ENCODE measurements around the gene SEC16A. TPM values are rescaled to one million over a fixed set of nuclear protein-coding genes. Genes with fewer than 3 reads are reported as not detected.

SEC16A gene
- total and polyA plus RNA-seq, 2 donors from 2014 or later, result 37.0 to 67.1 TPM

DNA sequence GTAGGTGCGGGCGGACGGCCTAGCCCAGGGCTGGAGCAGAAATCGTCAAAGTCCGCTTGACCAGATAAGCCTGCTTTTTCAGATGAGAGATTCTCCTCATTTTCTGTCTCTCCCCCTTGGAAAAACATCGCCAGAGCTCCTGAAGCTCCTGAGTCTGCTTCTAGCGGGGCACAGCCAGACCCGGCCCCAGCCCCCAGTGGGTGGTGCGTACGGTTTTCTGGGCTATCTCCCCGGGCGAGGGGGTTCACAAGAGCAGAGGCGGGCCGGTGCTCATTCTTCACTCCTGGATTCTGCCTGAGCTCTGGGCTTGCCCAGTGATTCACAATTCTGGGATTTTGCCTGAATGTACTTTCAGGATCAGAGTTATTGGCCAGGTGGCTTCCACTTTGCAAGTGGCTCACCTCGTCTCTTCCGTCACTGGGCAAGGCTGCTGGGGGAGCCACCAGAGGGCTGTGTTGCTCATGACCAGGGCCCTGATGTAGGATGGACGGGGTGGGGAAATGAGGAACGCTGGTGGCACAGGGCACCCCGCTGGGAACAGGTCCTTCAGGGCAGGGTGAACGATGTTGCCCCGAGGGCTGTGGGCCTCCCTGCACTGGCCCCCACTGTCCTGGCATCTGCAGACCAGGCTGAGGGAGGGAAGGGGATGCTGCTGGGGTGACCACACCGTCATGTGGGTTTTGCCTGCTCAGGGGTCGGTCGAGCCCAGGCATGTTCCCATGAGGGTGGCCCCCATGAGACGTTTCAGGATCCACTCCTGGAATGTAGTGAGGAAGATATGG lies 6.3 kb downstream of the SEC16A start:
- DNase-seq (no peak), FAIRE-seq (no peak)
- H3K9ac ChIP-seq (ENCODE audit: low read length in 3 of 3), result no peak overlapping the region
- no peak overlapping the region for H3K27ac ChIP-seq (ENCODE audit: low read depth in 2 of 2, low read length in 2 of 2)
- TF ChIP-seq, protein P1, sequence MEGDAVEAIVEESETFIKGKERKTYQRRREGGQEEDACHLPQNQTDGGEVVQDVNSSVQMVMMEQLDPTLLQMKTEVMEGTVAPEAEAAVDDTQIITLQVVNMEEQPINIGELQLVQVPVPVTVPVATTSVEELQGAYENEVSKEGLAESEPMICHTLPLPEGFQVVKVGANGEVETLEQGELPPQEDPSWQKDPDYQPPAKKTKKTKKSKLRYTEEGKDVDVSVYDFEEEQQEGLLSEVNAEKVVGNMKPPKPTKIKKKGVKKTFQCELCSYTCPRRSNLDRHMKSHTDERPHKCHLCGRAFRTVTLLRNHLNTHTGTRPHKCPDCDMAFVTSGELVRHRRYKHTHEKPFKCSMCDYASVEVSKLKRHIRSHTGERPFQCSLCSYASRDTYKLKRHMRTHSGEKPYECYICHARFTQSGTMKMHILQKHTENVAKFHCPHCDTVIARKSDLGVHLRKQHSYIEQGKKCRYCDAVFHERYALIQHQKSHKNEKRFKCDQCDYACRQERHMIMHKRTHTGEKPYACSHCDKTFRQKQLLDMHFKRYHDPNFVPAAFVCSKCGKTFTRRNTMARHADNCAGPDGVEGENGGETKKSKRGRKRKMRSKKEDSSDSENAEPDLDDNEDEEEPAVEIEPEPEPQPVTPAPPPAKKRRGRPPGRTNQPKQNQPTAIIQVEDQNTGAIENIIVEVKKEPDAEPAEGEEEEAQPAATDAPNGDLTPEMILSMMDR (IDR thresholded peaks at IDR 0.05; ENCODE audit: borderline replicate concordance, extremely low read depth, insufficient read depth), result no peak
- intact Hi-C loops (cut with DNase I), result no loop called here
- no peaks in the 10 kb centered on the region for H3K9me3 ChIP-seq (ENCODE audit: control insufficient read depth in 2 of 3, insufficient read depth in 1 of 3, low read length in 3 of 3)
- H3K4me3 ChIP-seq (ENCODE audit: low read length in 3 of 3), result no peak overlapping the region
- H3K4me1 ChIP-seq (ENCODE audit: control insufficient read depth in 2 of 3, insufficient read depth in 2 of 3, low read depth in 1 of 3, low read length in 3 of 3), result peaks cover 0 to 6% (median 3%) of the 10 kb centered on the region in 3 donors
- peaks cover 2 to 49% (median 37%) of the 10 kb centered on the region in 3 donors for H3K36me3 ChIP-seq (ENCODE audit: control insufficient read depth in 2 of 3, insufficient read depth in 3 of 3, low read length in 3 of 3)
- no peaks in the 10 kb centered on the region for H3K27me3 ChIP-seq (ENCODE audit: control insufficient read depth, insufficient read depth, low read length)

DNA sequence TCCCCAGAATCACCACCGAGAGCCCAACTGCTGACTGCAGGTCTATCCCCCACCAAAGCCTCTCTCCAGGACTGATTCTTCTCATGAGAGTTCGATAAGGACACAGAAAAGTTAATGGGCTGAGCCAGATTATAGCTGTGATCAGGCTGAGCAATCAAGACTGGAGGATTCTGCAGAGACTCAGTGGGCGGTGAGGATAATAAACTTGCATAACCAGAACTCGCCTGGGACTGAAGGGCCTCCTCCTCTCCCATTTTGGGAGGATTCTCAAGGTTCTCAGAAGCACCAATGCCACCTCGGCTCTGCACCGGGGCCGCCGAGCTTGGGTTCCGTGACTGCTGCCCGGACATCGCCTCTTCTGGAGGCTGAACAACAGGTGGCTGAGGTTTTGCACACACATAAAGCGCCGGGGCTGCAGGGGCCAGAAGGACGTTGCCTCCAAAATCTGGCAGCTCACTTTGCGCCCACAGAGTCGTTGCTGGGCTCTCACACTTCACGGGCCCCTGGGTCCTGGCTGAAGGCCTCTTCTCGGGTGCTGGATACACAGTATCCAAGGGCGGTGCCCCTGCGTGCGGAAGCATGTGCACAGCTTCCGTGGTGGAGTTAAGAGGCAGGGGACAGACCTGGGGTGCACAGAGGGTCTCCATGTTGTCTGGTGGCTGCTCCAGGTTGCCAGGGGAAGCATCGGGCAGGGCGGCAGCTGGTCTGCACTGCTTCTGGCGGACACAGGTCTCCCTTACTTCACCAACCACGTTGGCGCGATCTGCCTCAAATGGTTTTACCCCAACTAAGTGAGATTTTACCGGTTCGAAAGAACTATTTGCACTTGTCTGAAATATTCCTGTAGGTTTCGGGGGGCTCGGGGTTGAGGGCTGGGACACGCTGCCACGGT lies 7.6 kb downstream of the SEC16A start:
- no peak for FAIRE-seq
- peaks cover 2 to 61% (median 40%) of the 10 kb centered on the region in 3 donors for H3K36me3 ChIP-seq (ENCODE audit: control insufficient read depth in 2 of 3, insufficient read depth in 3 of 3, low read length in 3 of 3)

DNA sequence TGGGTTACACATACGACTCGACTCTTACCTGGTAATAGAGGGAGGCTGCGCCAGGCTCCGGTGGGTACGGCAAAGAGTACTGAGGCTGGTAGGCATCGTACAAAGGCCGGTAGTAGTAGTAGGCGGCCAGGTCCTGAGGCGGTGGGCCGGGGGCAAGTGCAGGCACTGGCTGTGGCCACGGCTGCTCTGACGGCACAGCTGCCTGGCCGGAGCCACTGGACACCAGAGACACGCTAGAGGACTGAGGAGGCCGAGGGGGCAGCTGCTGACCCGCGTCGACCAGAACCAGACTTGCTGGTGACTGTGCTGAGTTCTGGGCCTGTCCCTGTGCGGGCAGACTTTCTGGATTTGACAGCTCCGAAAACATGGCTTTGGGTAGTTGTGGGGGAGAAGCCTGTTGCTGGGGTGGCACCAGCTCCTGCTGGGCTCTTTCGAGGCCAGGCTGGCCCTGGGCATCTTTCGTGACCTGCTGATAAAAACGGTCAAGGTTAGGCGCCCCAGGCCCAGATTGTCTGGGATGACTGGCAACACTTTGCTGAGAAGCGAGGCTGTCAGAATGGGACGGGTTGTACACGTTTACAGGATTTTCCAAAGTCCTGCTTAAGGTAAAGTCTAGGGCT lies 8.7 kb downstream of the SEC16A start:
- H3K4me1 ChIP-seq (ENCODE audit: control insufficient read depth in 2 of 3, insufficient read depth in 2 of 3, low read depth in 1 of 3, low read length in 3 of 3), result peaks cover 0 to 15% (median 12%) of the 10 kb centered on the region in 3 donors
- no peak for FAIRE-seq

More for the DNA sequence above, 7.6 kb downstream of the SEC16A start:
- H3K4me3 ChIP-seq (ENCODE audit: low read length in 3 of 3), result no peak overlapping the region
- H3K4me1 ChIP-seq (ENCODE audit: control insufficient read depth in 2 of 3, insufficient read depth in 2 of 3, low read depth in 1 of 3, low read length in 3 of 3), result peaks cover 0 to 7% (median 4%) of the 10 kb centered on the region in 3 donors
- no peak for DNase-seq
- intact Hi-C loops (cut with DNase I), result no loop called here
- H3K27ac ChIP-seq (ENCODE audit: low read depth in 2 of 2, low read length in 2 of 2), result no peak overlapping the region
- H3K27me3 ChIP-seq (ENCODE audit: control insufficient read depth, insufficient read depth, low read length), result no peaks in the 10 kb centered on the region
- no peaks in the 10 kb centered on the region for H3K9me3 ChIP-seq (ENCODE audit: control insufficient read depth in 2 of 3, insufficient read depth in 1 of 3, low read length in 3 of 3)
- TF ChIP-seq, protein P1 (IDR thresholded peaks at IDR 0.05; ENCODE audit: borderline replicate concordance, extremely low read depth, insufficient read depth), result no peak
- H3K9ac ChIP-seq (ENCODE audit: low read length in 3 of 3), result no peak overlapping the region

More for the DNA sequence above, 8.7 kb downstream of the SEC16A start:
- Histone ChIP-seq H3K36me3 (ENCODE audit: control insufficient read depth in 2 of 3, insufficient read depth in 3 of 3, low read length in 3 of 3) (peaks cover 2 to 70% (median 45%) of the 10 kb centered on the region in 3 donors), H3K4me3 (ENCODE audit: low read length in 3 of 3) (no peak overlapping the region), H3K9me3 (ENCODE audit: control insufficient read depth in 2 of 3, insufficient read depth in 1 of 3, low read length in 3 of 3) (no peaks in the 10 kb centered on the region), H3K9ac (ENCODE audit: low read length in 3 of 3) (no peak overlapping the region), H3K27ac (ENCODE audit: low read depth in 2 of 2, low read length in 2 of 2) (no peak overlapping the region), H3K27me3 (ENCODE audit: control insufficient read depth, insufficient read depth, low read length) (no peaks in the 10 kb centered on the region)
- no peak for DNase-seq
- TF ChIP-seq, protein P1 (IDR thresholded peaks at IDR 0.05; ENCODE audit: borderline replicate concordance, extremely low read depth, insufficient read depth), result no peak
- intact Hi-C loops (cut with DNase I), result no loop called here
